BE2C (cell line): ENCODE measurements around the gene ANK3.

Source experiments
- DNase-seq: peaks from one replicate; pipeline ENCODE4 v3.0.0-alpha.2; 2020
- H3K27me3 ChIP-seq: fragments of 250-450 bp; sonication (Bioruptor Pico); 2 replicates; pipeline ENCODE4 v1.5.1; 2020; ENCODE audit warnings: mild to moderate bottlenecking
- H3K36me3 ChIP-seq: fragments of 250-450 bp; sonication (Bioruptor Pico); 2 replicates; pipeline ENCODE4 v1.5.1; 2020; ENCODE audit warnings: mild to moderate bottlenecking
- H3K4me1 ChIP-seq: fragments of 250-450 bp; sonication (Bioruptor Pico); 2 replicates; pipeline ENCODE4 v1.5.1; 2020
- H3K4me3 ChIP-seq: 2 replicates; pipeline ENCODE4 v1.5.1; 2011; ENCODE audit warnings: low read depth, low read length
- H3K9me3 ChIP-seq: fragments of 250-450 bp; sonication (Bioruptor Pico); 2 replicates; pipeline ENCODE4 v1.5.1; 2020
- CTCF ChIP-seq: IDR thresholded peaks from 2 replicates; pipeline ENCODE4 v1.5.1; 2012; ENCODE audit warnings: mild to moderate bottlenecking, low read depth, low read length

Gene ANK3

GRCh38 chr10:60093317-60093716 lies 296.4 kb downstream of the ANK3 start:
- Histone ChIP-seq H3K27me3 (no peaks in the 10 kb centered on the region), H3K9me3 (no peaks in the 10 kb centered on the region), H3K4me3 (no peak overlapping the region), H3K4me1 (no peaks in the 10 kb centered on the region), H3K36me3 (no peaks in the 10 kb centered on the region)
- TF ChIP-seq CTCF, result no peak
- DNase-seq, result no peak

GRCh38 chr10:60086862-60087261 lies 302.8 kb downstream of the ANK3 start:
- Histone ChIP-seq H3K9me3 (no peaks in the 10 kb centered on the region), H3K4me1 (no peaks in the 10 kb centered on the region), H3K36me3 (no peaks in the 10 kb centered on the region), H3K4me3 (no peak overlapping the region), H3K27me3 (no peaks in the 10 kb centered on the region)
- TF ChIP-seq CTCF, result no peak
- DNase-seq, result no peak

GRCh38 chr10:60086421-60086820 lies 303.3 kb downstream of the ANK3 start:
- no peak for TF ChIP-seq CTCF

GRCh38 chr10:60082744-60083344 lies 306.8 kb downstream of the ANK3 start:
- H3K27me3 ChIP-seq, result no peaks in the 10 kb centered on the region
- H3K4me1 ChIP-seq, result no peaks in the 10 kb centered on the region
- DNase-seq, result no peak
- H3K4me3 ChIP-seq, result no peak overlapping the region
- no peaks in the 10 kb centered on the region for H3K9me3 ChIP-seq
- H3K36me3 ChIP-seq, result no peaks in the 10 kb centered on the region
- no peak for TF ChIP-seq CTCF

More at GRCh38 chr10:60086421-60086820, 303.3 kb downstream of the ANK3 start:
- Histone ChIP-seq H3K27me3 (no peaks in the 10 kb centered on the region), H3K4me3 (no peak overlapping the region), H3K9me3 (no peaks in the 10 kb centered on the region), H3K36me3 (no peaks in the 10 kb centered on the region), H3K4me1 (no peaks in the 10 kb centered on the region)
- no peak for DNase-seq

- Histone ChIP-seq H3K9me3 (no peaks in the 10 kb centered on the region), H3K4me1 (no peaks in the 10 kb centered on the region), H3K27me3 (no peaks in the 10 kb centered on the region), H3K36me3 (no peaks in the 10 kb centered on the region), H3K4me3 (no peak overlapping the region)
- TF ChIP-seq CTCF, result no peak
- no peak for DNase-seq
Observed at GRCh38 chr10:60082341-60082740, 307.3 kb downstream of the ANK3 start.

GRCh38 chr10:60073781-60074656 lies 315.7 kb downstream of the ANK3 start:
- no peaks in the 10 kb centered on the region for H3K27me3 ChIP-seq
- no peaks in the 10 kb centered on the region for H3K36me3 ChIP-seq

More at GRCh38 chr10:60073781-60074656, 315.7 kb downstream of the ANK3 start:
- DNase-seq, result no peak
- TF ChIP-seq CTCF, result no peak
- no peak overlapping the region for H3K4me3 ChIP-seq
- no peaks in the 10 kb centered on the region for H3K9me3 ChIP-seq
- no peaks in the 10 kb centered on the region for H3K4me1 ChIP-seq
